AG20443 (cell line): Measurements from ENCODE around the gene DRD2.

ENCODE experiments used
- DNase-seq: peaks from one replicate; pipeline ENCODE4 v3.0.0; 2012; ENCODE audit warnings: low spot score, mixed read lengths

Gene DRD2

DNA sequence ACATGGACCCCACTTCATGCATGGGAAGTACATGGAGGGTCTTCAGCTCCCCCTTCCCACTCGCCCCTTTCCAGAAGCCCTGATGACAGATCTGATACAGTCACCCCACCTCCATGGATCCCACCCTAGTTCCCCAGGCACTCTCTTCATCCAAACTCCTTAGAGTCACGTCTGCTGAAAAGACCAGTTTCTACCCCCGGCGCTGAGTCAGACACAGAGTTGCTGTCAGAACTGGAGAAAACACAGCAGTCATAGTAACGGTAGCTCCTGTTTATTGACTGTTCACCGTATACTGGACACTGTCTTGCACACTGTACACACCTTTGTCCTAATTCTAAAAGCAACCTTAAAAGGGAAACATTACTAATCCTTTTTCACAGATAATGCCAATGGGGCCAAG lies 29.1 kb downstream of the DRD2 start:
- DNase-seq, result no peak

DNA sequence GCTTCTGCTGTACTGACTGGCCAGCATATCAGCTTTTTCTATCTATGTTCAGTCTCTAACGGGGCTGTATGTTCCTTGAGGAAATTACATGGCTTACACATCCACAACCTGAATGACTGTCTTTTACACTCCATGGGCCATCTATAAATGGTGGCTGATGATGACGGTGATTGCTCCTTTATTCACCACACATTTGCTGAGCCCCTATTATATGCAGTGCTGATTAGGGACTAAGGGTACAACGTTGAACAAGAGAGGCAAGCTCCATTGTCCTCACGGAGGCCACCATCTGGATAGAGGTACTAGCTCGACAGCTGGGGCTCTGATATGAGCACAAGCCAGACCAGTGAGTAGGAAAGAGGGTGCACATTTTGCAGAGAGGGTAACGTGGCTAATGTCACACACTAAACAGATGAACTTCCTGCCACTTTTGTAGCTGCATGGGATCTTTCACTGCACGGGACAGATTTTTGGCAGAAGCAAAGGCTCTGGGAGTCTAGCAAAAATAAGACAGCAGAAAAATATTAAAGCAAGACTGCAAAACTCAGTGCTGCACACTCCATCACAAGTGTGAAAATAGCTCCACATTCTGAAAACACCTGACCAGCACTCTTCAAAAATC lies 30.6 kb downstream of the DRD2 start:
- DNase-seq, result no peak

DNA sequence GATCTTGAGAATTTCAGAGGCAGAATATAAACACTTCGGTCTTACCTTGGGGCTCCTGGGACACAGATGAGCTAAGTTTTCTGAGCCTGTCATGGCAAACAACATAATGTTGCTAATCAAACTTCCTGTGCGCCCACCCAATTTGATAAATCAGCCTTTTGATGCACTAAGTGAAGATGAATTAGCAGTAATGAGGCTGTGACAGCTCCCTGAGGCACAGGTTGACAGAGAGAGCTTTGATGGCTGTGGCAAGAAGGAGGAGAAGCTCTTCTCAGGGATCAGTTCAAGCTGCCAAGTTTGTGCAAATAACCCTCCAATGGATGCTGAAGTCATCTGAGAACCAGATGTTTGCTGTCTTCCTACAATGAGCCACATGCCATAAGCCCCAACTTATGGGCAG lies 34.4 kb downstream of the DRD2 start:
- no peak for DNase-seq

DNA sequence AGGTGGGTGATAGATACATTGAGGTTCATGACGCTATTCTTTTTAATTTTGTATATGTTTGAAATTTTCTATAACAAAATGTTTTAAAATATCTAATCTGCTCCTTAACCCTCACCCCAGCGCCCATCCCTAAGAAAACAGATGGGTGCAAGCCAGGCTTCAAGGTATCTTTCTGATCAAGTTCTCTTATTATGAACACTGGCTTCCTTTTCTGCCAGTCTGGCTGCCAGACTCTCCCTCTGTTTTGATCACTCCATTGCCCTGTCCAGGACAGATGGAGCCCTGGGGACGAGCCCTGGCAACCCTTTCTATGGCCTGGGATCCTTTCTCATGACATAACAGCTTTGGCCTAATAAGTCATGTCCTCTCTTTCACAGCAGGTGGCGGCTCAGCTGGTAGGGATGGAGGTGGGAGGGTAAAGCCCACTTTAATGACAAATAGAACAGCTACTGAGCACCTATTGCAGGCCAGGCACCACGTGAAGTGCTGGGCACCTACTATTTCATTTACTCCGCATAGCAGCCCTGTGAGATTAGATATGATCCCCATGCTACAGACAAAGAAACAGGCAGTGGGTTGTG lies 38.4 kb downstream of the DRD2 start:
- DNase-seq, result no peak

DNA sequence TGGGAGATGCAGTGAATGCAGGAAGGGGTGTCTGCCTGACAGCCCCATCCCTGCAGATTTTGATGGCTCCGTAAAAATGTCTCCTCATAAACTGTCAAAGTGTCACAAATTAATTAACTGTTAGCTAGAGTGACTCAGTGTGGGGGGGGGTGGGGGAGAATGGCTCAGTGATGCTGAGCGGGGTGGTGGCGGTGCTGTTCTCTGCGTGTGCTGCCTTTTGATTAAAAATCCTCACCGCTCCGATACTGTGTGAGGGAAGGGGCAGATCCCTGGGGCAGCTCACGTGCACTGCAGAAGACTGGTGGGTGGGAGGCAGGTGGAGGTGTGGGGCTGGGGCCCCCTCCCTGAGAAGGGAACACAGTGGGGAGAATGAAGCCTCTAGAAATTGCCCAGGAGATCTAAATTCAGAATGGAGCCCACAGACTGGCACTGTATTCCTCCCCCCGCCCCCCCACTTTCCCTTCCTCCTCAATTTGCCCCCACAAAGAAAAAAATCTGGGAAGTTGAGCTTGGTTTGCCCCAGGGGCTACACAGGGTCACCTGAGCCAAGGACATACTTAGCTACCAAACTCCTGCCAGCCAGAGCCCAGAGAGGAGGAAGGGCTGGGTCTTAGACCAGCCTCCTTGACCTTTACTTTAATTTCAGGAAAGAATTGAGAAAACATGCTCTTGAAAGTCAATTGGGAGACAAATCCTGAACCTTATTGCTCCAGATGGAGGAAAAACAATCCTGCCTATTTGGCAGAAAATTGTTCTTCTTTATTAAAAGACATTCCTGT lies 39.8 kb downstream of the DRD2 start:
- DNase-seq, result no peak

DNA sequence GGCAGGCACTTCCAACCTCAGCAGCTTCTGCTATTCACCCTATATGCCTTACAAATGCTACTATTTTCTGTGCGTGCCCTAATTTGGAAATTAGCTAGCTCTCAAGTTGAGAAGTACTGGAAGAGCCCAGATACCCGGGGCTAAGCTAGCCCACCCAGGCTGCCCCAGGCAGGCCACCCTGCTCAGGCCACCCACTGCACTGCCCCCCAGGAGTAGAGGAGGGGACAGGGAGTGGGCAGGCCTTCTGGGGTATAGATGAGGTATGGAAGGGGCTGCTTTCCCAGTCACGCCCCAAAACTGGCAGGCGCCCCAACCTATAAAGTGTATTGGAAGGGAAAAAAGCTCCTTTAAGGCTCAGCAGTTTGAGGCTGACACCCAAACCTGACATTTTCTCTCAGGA lies 43.5 kb downstream of the DRD2 start:
- DNase-seq, result no peak

DNA sequence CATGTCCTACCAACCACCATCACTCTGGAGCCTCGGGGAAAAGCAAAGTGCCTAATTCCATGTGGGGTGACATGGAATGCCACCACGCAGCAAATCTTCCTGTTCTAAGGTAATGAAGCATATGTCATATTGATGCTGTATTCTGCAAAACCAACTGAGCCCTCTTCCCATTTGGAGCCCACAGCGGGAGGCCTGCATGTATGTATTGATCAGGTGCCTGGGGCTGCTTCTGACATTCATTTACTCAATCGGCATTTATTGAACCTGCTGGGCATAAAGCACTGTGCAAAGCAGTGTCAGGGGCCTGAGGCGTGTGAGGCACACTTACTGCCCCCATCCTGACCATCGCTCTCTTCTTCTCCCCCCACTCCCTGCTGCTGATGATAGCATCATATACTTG lies 48.5 kb downstream of the DRD2 start:
- no peak for DNase-seq

DNA sequence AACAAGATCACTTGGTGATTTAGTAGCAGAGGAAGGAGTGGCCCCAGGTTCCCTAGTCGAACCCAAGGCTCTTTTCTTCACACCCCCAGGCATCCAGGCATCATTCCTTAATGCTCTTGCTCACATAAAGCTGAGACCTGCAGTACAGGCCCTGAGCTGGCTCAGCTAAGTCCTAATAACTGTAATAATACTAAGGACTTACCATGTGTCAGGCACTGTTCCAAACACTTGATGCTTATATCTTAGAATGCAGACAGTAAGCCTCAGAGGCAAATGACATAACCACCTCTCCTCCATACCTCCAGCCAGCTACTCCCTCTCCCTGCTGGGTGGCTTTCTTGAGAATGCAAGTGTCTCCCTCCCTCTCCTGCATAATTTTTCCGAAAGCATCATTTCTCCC lies 54.4 kb downstream of the DRD2 start:
- DNase-seq, result no peak

DNA sequence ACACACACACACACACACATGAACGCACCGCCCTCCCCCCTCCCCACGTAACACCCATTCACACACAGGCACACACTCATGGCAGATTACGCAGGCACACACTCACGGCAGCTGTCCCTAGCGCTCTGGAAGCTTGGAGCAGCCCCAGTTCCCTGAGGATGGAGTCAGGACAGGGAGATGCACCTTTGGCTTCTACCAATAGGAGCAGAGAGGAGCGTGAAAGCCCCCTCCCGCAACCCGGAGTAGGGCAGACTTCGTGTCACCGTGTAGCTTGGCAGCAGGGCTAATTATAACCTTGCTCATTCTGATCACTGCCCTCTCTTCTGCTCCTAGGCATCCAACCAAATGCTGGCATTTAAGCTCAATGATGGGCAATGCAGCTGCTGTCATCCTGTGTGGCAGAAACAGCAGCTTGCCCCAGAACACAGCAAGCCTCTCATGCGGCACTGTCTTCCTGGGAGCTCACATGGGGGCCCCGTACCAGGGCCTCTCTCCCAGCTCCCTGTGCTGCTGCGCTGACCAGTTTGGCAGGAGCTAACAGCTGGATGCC lies 55.7 kb downstream of the DRD2 start:
- no peak for DNase-seq

DNA sequence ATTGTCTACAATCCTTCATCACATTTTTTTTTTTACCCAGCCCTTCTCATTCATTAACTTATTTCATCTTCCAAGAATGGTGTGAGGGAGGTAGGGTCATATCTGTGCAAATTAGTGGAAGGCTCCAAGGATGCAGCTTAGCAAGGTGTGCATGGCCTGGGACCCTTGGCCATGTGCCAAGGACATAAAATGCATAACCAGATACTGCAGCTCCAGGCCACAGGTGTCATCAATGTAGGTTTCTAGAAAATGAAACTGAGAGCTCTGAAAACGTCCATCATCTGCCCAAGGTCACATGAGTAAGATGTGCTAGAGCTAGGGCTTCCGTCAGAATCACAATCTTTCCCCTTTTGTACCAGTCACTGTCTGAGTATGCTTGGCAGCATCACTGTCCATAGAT lies 57.8 kb downstream of the DRD2 start:
- no peak for DNase-seq

DNA sequence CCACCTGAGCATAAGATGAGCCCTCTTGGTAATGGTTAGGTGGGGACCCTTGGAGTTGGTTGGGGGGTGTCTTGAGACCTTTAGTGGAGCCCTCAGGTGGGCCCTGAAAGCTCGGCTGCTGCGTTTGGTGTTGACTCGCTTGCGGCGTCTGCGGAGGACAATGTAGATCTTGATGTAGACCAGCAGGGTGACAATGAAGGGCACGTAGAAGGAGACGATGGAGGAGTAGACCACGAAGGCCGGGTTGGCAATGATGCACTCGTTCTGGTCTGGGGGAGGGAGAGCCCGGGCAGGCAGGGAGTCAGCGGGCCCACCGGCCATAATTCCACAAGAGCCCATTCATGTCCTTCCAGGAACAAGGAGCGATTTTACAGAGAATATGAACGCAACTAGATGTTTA lies 59.9 kb downstream of the DRD2 start:
- DNase-seq, result no peak

DNA sequence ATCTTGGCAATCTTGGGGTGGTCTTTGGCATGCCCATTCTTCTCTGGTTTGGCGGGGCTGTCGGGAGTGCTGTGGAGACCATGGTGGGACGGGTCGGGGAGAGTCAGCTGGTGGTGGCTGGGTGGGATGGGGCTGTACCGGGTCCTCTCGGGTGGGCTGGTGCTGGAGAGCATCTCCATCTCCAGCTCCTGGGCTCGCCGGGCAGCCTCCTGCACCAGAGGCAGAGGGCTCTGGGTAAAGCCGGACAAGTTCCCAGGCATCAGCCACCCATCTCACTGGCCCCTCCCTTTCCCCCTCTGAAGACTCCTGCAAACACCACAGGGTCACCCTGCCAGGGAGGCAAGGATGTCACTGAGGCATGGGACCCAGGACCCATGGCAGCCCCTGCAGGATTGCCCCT lies 62.5 kb downstream of the DRD2 start:
- DNase-seq, result no peak

DNA sequence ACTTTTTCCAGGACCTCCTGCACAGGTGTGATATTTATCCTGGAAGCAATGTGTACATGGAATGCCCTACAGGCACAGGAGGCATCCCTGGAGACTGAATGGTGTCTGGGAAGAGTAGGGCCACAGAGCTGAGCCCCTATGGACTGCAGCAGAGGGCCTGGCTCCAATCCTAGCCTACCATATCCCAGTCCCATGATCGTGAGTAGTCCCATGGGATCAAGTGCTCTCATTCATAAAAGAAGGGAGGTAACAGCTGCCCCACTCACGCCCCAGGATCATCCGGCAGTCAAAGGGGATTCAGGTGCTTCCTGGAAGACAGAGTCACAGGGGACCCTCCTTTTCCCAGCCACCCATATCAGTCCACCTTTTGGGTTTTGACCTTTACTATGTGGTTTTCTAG lies 63.7 kb downstream of the DRD2 start:
- no peak for DNase-seq

DNA sequence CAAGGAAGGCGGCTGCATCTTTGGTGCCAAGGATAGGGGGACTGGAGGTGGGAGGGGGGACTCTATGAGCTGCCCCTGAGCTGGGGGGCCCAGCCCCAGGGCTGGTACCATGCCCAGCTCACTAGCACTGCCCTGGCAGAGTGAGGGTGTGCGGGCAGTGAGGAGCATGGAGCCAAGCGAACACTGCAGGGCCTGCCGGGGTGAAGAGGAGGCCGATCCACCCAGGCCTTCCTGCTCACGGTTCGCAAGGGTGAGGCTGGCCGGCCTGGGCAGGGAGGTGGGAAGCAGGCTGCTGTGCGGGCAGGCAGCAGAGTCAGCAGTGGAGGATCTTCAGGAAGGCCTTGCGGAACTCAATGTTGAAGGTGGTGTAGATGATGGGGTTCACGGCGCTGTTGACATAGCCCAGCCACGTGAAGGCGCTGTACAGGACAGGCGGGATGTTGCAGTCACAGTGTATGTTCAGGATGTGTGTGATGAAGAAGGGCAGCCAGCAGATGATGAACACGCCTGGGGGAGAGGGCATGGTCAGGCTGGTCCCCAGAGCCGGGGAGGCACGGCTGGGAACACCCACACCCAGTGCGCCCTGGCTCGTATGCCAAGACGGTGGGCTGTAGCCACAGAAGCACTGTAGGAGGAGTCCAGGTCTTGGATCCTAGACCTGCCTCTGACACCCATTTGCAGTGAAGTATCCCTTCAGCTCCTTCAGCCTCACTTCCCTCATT lies 64.6 kb downstream of the DRD2 start:
- DNase-seq, result no peak

DNA sequence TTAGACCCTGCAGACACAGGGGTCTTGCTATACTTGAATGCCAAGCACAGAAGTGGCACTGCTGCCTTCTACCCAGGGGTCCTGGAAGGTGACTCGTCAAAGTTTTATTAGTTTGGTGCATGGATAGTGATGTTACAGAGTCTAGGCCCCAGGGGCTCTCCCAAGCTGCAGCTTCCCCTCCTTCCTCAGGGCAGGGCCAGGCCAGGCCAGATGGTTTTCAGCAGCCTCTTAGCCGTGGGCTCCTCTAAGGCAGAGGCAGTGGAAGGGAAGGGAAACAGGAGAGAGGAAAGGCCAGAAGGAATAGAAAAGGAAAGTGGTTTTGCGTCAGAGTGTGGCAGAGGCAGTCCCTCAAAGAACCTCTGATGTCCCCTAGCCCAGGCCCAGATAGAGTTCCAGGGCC lies 65.7 kb downstream of the DRD2 start:
- no peak for DNase-seq

DNA sequence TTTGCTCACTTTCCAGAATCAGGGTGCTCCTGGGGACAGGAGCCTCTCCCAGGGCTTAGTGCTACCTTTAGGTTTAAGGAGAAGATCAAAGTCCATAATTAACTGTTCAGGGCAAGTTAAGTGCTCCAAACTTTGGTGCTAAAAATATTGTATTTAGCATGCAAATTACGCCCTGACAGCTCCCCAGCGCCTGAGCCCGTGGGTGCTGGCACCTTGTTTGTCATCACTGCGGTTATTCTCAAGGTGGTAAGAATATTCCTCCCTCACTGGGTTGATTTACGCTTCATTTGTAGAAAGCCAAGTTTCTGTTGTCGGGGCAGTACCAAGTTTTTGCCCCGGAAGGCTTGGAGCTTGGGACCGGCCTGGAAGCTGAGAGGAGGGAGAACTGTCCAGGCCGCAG lies 66.3 kb downstream of the DRD2 start:
- no peak for DNase-seq

DNA sequence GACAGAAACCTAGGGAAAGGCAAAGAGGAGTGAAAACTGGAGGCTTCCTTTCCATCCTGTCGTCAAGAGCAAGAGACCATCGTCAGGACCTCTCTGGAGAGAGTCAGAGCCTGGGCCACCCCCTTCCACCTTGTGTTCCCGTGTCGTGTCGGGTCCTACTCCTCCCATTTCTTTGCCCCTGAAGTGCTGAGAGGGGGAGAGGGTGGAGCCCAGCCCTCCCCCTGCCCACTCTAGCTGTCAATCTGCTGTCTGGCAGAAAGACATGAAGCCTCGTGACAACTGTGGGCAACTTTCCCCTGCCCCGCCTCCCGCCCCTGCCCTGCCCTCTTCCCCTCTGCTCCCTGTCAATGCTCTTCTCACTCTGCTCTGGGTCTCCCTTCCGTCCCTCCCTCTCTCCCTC lies 67.0 kb downstream of the DRD2 start:
- DNase-seq, result no peak

DNA sequence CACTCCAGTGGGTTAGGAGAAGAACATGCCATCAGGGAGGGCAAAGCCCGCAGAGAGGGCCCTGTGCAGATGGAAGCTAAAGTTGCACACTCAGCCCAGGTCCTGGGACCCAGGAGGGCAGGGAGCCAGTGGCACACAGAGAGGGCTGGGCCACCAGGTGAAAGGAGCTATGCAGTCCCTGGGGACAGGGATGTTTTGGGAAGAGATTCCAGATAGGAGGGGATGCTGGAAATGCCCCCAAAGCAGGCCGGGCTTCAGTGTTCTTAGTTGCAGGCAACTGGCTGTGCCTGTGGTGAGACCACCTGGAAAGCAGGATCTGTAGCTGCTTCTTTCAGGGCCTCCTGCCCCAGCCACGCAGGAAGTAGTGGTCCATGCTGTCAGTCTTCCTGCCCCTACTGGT lies 68.0 kb downstream of the DRD2 start:
- DNase-seq, result no peak

DNA sequence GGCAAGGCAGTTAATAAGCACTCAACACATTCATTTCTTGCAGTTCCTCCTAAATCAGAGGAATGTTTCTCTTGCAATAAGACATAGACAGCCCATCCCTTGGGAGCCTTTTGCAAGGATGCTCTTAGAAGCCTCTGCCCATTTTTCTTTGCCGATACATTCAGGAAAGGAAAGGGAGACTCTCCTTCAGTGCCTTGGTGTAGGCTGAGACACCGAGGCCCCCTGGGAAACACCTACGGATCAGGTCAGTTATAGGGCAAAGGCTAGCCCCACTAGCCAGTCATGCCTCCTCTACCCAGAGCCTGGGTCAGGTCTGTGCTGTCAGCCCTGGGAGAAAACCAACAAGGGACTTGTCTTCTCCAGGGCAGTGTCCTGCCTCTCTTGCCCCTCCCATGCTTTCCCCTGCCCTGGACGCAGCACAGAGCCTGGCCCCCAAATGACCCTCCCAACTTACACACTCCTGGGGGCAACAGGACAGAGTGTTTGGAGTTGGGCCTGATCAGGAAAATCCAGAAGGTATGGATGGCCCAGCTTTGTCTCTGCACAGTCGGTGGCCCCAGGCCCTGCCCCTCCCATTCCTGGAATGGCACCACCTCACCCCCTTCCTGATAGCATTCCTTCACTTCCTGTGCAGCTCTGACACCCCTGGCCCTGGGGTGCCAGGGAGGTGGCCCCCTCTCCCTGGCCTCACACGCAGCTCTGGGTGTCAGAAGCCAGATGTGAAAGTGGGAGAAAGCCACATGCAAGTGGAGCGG lies 69.3 kb downstream of the DRD2 start:
- no peak for DNase-seq

DNA sequence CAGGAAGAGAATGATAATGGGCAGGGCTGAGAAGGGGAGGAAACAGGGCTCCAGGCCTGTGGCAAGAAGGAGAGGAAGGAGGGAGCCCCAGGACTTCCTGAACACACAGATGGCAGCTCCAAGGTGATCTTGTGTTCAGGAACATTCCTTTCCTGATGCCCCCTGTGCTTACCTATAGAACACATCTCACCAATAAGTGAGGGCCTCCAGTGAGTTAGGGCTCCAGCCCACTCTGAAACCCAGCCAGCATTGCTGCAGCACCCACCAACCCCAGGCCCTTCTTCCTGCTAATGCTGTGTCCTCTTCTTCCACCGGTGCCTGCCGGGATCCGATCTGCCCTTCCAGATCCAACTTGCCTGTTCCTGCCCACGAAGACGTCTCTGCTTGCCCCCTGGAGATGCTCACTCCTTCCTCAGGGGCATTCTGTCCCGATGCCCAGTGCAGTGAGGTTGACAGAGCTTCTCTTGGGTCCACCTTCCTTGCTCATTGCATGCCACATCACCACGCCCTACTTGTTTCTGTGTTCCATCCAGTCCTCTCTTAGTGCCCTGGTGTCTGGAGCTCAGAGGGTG lies 70.3 kb downstream of the DRD2 start:
- no peak for DNase-seq

DNA sequence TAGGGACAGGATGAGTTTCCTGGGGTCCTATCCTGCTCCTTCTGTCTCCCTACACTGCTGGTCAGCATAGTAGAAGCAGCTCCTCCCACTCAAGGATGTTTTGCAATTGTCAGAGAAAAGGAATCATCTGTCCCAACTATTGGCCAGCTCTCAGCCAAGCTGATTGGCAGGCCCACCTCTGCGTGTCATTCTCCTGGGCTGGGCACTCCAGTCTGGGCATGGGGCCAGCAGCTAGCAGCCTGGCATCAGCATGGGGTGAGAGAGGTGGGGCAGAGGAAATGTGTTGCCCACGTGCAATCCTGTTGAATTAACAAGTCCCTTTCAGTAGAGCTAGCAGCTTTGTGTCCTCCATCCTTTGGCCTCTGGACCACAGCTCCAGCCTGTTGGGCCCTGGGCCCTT lies 73.5 kb downstream of the DRD2 start:
- DNase-seq, result peak; percentile 35
